Measurements from ENCODE around the gene SLBP. TPM values are rescaled to one million over a fixed set of nuclear protein-coding genes. Genes with fewer than 3 reads are reported as not detected.

The SLBP gene
- polyA plus RNA-seq, 3 donors: 39.6 to 63.7 (median 59.1) TPM

GRCh38 chr4:1737666-1738065, 25.5 kb upstream of the SLBP start:
- Histone ChIP-seq H4K20me1 (ENCODE audit: insufficient read depth, low read length) (peaks cover 57% of the 10 kb centered on the region), H3K27ac (ENCODE audit: low read depth in 1 of 2, low read length in 2 of 2) (no peak overlapping the region), H3K36me3 (replicated peaks in 1 of 2; ENCODE audit: control insufficient read depth in 1 of 2, insufficient read depth in 2 of 2, low read length in 2 of 2) (peaks cover 97 to 100% of the 10 kb centered on the region in 2 donors), H3K4me2 (replicated peaks; ENCODE audit: extremely low read depth, low read length, poor library complexity, severe bottlenecking) (no peak overlapping the region), H3K4me1 (ENCODE audit: control insufficient read depth in 1 of 2, insufficient read depth in 2 of 2, low read length in 2 of 2) (no peaks in the 10 kb centered on the region), H3K79me2 (ENCODE audit: insufficient read depth, low read length) (peaks cover 55% of the 10 kb centered on the region), H3K4me3 (replicated peaks in 1 of 3; ENCODE audit: low read depth in 2 of 3, low read length in 3 of 3) (no peak overlapping the region), H3K27me3 (ENCODE audit: control insufficient read depth in 2 of 2, insufficient read depth in 2 of 2, low read length in 2 of 2) (no peaks in the 10 kb centered on the region), H2AFZ (ENCODE audit: insufficient read depth, low read depth, low read length, poor library complexity, severe bottlenecking) (no peak overlapping the region), H3K9ac (ENCODE audit: insufficient read depth, low read length, poor library complexity, severe bottlenecking) (no peak overlapping the region), H3K9me3 (replicated peaks in 1 of 2; ENCODE audit: control insufficient read depth in 1 of 2, insufficient read depth in 1 of 2, low read length in 2 of 2) (peaks cover 20 to 32% of the 10 kb centered on the region in 2 donors)
- H3K27me3 Mint-ChIP-seq (ENCODE audit: low read depth in 3 of 3): peaks cover 0 to 2% (median 0%) of the 10 kb centered on the region in 3 donors
- intact Hi-C loops (cut with micrococcal nuclease): no loop called here
- H3K4me3 Mint-ChIP-seq: no peak overlapping the region
- H3K36me3 Mint-ChIP-seq: peaks cover 82 to 100% of the 10 kb centered on the region in 2 donors
- no peak for DNase-seq
- no peak overlapping the region for H3K27ac Mint-ChIP-seq
- no peak for TF ChIP-seq CTCF (IDR thresholded peaks at IDR 0.05)
- over 99% methylated on average over 15 of the region's 15 CpGs for WGBS (ENCODE audit: insufficient coverage)
- peaks cover 20 to 51% (median 30%) of the 10 kb centered on the region in 7 donors for H3K9me3 Mint-ChIP-seq
- H3K4me1 Mint-ChIP-seq: peaks cover 4% of the 10 kb centered on the region

- H3K27ac Mint-ChIP-seq: peak overlapping the region in 2 of 7 donors; percentile 48 to 62
- Histone ChIP-seq H3K4me2 (replicated peaks; ENCODE audit: extremely low read depth, low read length, poor library complexity, severe bottlenecking) (no peak overlapping the region), H3K4me1 (ENCODE audit: control insufficient read depth in 1 of 2, insufficient read depth in 2 of 2, low read length in 2 of 2) (no peaks in the 10 kb centered on the region), H3K27ac (ENCODE audit: low read depth in 1 of 2, low read length in 2 of 2) (no peak overlapping the region), H2AFZ (ENCODE audit: insufficient read depth, low read depth, low read length, poor library complexity, severe bottlenecking) (no peak overlapping the region), H3K36me3 (replicated peaks in 1 of 2; ENCODE audit: control insufficient read depth in 1 of 2, insufficient read depth in 2 of 2, low read length in 2 of 2) (peaks cover 97 to 100% of the 10 kb centered on the region in 2 donors), H3K4me3 (replicated peaks in 1 of 3; ENCODE audit: low read depth in 2 of 3, low read length in 3 of 3) (no peak overlapping the region), H3K79me2 (ENCODE audit: insufficient read depth, low read length) (peaks cover 62% of the 10 kb centered on the region), H4K20me1 (ENCODE audit: insufficient read depth, low read length) (peaks cover 62% of the 10 kb centered on the region), H3K9me3 (replicated peaks in 1 of 2; ENCODE audit: control insufficient read depth in 1 of 2, insufficient read depth in 1 of 2, low read length in 2 of 2) (peaks cover 20 to 32% of the 10 kb centered on the region in 2 donors), H3K9ac (ENCODE audit: insufficient read depth, low read length, poor library complexity, severe bottlenecking) (no peak overlapping the region), H3K27me3 (ENCODE audit: control insufficient read depth in 2 of 2, insufficient read depth in 2 of 2, low read length in 2 of 2) (no peaks in the 10 kb centered on the region)
- no peak for TF ChIP-seq CTCF (IDR thresholded peaks at IDR 0.05)
- peaks cover 4% of the 10 kb centered on the region for H3K4me1 Mint-ChIP-seq
- H3K36me3 Mint-ChIP-seq: peaks cover 80 to 99% of the 10 kb centered on the region in 2 donors
- peaks cover 20 to 51% (median 30%) of the 10 kb centered on the region in 7 donors for H3K9me3 Mint-ChIP-seq
- intact Hi-C loops (cut with micrococcal nuclease): no loop called here
- no peak overlapping the region for H3K4me3 Mint-ChIP-seq
- 100% methylated on average over 6 of the region's 13 CpGs for WGBS (ENCODE audit: insufficient coverage)
- peaks cover 0 to 2% (median 0%) of the 10 kb centered on the region in 3 donors for H3K27me3 Mint-ChIP-seq (ENCODE audit: low read depth in 3 of 3)
- DNase-seq: no peak
Observed at GRCh38 chr4:1736812-1737211, 24.7 kb upstream of the SLBP start.
